Stimulated activated CD8-positive, alpha-beta memory T cell treated with anti-CD3 and anti-CD28 coated beads, Interleukin-7, amount 100 ng/mL, for 24 hours (primary cell): ENCODE measurements around the gene BMERB1.
"Not testable (repeated sequence)": the region's sequence is repeated elsewhere in the genome, so short reads cannot be mapped to it uniquely, and the experiment has no call there.

ENCODE experiments used
- DNase-seq: peaks from one replicate; pipeline ENCODE4 v3.0.0-alpha.2; 2020; ENCODE audit warnings: low read depth

The BMERB1 gene

GRCh38 chr16:15425861-15426260, 8.5 kb upstream of the BMERB1 start:
- DNase-seq, result no peak

- DNase-seq, result no peak
Observed at GRCh38 chr16:15426796-15427195, 7.6 kb upstream of the BMERB1 start.

GRCh38 chr16:15427648-15428239, 6.6 kb upstream of the BMERB1 start:
- DNase-seq, result peak; percentile 21

GRCh38 chr16:15430884-15431283, 3.5 kb upstream of the BMERB1 start:
- not testable (repeated sequence) for DNase-seq

- no peak for DNase-seq
Observed at GRCh38 chr16:15434079-15434424, 336 bp upstream of the BMERB1 start.

GRCh38 chr16:15435216-15435864, 952 bp downstream of the BMERB1 start:
- DNase-seq, result no peak

GRCh38 chr16:15439102-15439501, 4.7 kb downstream of the BMERB1 start:
- no peak for DNase-seq

GRCh38 chr16:15439521-15439920, 5.1 kb downstream of the BMERB1 start:
- DNase-seq, result no peak

GRCh38 chr16:15440852-15441251, 6.5 kb downstream of the BMERB1 start:
- DNase-seq, result no peak

- DNase-seq, result not testable (repeated sequence)
Observed at GRCh38 chr16:15442140-15442539, 7.8 kb downstream of the BMERB1 start.

- DNase-seq, result no peak
Observed at GRCh38 chr16:15443753-15444152, 9.4 kb downstream of the BMERB1 start.

GRCh38 chr16:15444264-15444663, 9.9 kb downstream of the BMERB1 start:
- no peak for DNase-seq

- DNase-seq, result no peak
Observed at GRCh38 chr16:15445450-15445849, 11.1 kb downstream of the BMERB1 start.

- no peak for DNase-seq
Observed at GRCh38 chr16:15446901-15447300, 12.5 kb downstream of the BMERB1 start.

GRCh38 chr16:15450624-15451023, 16.2 kb downstream of the BMERB1 start:
- no peak for DNase-seq

- no peak for DNase-seq
Observed at GRCh38 chr16:15451098-15451731, 16.8 kb downstream of the BMERB1 start.

GRCh38 chr16:15452246-15452855, 18.0 kb downstream of the BMERB1 start:
- DNase-seq, result no peak

- not testable (repeated sequence) for DNase-seq
Observed at GRCh38 chr16:15453296-15453695, 18.9 kb downstream of the BMERB1 start.

- DNase-seq, result not testable (repeated sequence)
Observed at GRCh38 chr16:15454933-15455332, 20.5 kb downstream of the BMERB1 start.

GRCh38 chr16:15457400-15457799, 23.0 kb downstream of the BMERB1 start:
- no peak for DNase-seq

- DNase-seq, result no peak
Observed at GRCh38 chr16:15457958-15458357, 23.6 kb downstream of the BMERB1 start.

GRCh38 chr16:15459791-15460190, 25.4 kb downstream of the BMERB1 start:
- no peak for DNase-seq

- no peak for DNase-seq
Observed at GRCh38 chr16:15460601-15461000, 26.2 kb downstream of the BMERB1 start.
